ACHN (cell line): ENCODE results near the gene CTRL.
"Not testable (repeated sequence)": the region's sequence is repeated elsewhere in the genome, so short reads cannot be mapped to it uniquely, and the experiment has no call there.

Experiments
- DNase-seq: peaks from one replicate; pipeline ENCODE4 v3.0.0-alpha.2; 2015
- in situ Hi-C: cut with HindIII; loops from 2 replicates; pipeline ENCODE4 v1.10.0; 2017; ENCODE audit warnings: low sequenced_read_pairs, low pct_ligation_motif_present, low pct_unique_long_range_greater_than_20kb

CTRL gene

GRCh38 chr16:67943619-67944504 is 12.2 kb upstream of the CTRL start, which contains the start of gene LCAT:
TSS of gene LCAT (minus strand) at chr16:67944120. CDS start at chr16:67944101, 19 bp downstream.
- DNase-seq = no peak
- in situ Hi-C loops = no loop called here

DNA sequence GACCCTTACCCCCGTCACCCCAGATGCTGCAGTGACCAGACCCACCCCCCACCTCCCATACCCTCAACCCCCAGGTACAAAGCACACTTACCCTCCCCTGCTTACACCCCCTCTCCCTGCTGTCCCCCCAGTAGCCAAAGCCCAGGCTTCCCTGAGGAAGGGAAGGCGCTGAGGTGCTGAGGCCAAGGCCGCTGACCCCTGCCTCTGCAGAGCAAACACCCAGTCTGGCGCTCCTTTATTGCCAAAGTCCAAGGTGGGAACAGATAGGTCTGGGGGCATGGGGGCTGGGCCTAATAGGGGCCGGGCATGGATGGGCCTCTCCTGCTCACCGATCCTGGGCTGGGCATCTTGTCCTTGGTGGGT is 11.6 kb upstream of the CTRL start:
- DNase-seq = no peak
- in situ Hi-C loops = no loop called here

DNA sequence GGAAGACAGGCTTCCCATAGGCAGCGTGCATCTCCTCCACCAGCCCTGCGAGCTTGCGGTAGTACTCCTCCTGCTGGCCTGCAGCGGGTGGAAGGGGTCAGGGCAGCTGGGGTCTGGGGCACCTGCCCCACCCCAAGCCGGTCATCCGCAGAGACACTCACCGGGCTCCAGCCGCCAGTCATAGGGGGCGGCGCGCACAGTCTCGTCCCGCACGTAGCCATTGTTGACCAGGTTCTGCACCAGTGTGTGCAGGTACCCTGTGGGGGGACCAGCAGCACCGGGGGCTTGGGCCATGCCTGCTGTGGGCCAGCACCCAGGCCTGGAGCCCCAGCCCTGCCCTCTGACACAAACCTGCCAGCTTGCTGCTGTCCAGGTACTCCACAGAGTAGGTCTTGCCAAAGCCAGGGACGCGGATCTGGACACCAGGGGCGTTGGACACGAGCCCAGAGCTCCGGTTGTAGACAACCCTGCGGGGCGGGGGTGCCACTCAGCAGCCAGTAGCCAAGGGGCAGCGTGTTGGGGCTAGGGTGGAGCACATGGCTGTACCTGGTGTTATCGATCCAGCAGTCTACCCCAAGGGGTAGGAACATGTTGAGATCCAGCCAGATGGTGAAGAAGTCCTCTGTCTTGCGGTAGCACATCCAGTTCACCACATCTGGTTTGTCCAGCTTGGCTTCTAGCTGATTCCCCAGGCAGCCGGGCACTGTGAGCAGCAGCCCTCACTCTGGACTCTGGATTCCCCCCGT is 11.0 kb upstream of the CTRL start:
- in situ Hi-C loops = no loop called here
- no peak for DNase-seq

DNA sequence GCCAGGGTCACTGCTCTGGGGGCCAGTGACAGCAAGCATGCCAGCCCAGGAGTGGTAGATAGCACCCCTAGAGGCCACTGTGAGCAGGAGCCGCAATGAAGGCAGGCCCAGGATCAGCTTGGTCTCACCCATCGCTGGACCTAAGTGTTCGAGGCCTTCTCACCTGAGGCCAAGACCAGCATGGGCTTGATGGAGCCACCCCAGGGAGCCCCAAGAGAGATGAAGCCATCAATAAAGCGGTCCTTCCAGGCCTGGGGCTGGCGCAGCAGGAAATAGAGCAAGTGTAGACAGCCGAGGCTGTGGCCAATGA is 10.5 kb upstream of the CTRL start:
- in situ Hi-C loops = no loop called here
- DNase-seq = peak; percentile 57

DNA sequence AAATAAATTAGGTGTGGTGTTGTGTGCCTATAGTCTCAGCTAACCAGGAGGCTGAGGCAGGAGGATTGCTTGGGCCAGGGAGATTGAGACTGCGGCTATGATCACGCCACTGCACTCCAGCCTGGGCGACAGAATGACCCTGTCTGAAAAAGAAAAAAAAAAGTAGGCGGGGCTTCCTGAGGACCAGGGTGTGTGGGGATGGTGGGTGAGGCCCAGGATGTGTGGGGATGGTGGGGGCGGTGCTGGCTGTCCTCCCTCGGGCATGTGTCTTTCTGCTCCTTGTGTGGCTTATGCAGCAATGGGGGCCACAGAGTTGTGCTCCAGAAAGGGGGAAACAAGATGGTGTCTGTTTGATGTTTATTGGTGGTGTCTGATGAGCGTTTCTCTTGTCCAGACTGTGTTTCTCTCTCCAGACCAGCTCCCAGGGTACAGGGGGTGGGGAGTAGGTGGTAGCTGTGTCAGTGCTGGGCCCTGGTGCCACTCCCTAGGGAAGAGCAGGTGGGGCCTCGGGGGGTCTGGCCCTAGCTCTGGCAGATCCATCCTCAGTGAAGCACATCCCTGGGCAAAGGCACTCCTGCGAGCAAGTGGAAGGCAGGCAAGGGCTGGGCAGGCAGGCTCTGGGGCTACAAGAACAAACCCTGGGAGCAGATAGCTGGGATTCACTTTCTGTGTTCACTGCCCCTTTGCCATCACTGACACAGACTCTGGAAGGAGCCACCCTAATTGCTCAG is 10.0 kb upstream of the CTRL start:
- in situ Hi-C loops = no loop called here

DNA sequence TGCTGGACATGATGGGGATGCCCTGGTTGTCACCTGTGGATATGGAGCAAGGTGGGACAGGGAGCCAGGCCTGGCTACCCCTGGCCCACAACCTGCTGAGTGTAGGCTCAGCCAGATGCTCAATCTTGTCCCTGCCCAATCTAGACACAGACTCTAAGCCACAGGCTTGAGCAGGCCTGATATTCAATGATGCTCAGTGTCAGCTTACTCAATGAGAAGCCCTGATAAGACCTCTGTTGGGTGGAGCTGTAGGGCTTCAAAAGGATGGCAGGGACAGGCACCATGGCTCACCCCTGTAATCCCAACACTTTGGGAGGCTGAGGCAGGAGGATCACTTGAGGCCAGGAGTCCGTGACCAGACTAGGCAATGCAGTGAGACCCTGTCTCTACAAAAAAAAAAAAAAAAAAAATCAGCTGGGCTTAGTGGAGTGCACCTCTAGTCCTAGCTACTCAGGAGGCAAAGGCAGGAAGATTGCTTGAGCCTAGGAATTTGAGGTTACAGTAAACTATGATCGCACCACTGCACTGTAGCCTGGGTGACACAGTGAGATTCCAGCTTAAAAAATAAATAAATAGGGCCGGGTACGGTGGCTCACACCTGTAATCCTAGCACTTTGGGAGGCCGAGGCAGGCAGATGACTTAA is 8.9 kb upstream of the CTRL start:
- DNase-seq = no peak
- in situ Hi-C loops = no loop called here

More for the DNA sequence above, 10.0 kb upstream of the CTRL start:
- DNase-seq = no peak

- DNase-seq = no peak
- in situ Hi-C loops = no loop called here
These were observed 8.1 kb upstream of the CTRL start for GRCh38 chr16:67939507-67940445.

DNA sequence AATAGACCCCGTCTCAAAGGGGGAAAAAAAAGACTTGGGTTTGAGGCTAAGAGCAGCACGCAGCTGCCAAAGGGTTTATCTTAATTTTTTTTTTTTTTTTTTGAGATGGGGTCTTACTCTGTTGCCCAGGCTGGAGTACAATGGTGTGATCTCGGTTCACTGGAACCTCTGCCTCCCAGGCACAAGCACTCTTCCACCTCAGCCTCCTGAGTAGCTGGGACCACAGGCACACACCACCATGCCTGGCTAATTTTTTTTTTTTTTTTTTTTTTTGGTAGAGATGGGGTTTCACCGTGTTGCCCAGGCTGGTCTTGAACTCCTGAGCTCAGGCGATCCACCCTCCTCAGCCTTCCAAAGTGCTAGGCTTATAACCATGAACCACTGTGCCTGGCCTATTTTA is 6.1 kb upstream of the CTRL start:
- DNase-seq, in situ Hi-C loops: not testable (repeated sequence)

DNA sequence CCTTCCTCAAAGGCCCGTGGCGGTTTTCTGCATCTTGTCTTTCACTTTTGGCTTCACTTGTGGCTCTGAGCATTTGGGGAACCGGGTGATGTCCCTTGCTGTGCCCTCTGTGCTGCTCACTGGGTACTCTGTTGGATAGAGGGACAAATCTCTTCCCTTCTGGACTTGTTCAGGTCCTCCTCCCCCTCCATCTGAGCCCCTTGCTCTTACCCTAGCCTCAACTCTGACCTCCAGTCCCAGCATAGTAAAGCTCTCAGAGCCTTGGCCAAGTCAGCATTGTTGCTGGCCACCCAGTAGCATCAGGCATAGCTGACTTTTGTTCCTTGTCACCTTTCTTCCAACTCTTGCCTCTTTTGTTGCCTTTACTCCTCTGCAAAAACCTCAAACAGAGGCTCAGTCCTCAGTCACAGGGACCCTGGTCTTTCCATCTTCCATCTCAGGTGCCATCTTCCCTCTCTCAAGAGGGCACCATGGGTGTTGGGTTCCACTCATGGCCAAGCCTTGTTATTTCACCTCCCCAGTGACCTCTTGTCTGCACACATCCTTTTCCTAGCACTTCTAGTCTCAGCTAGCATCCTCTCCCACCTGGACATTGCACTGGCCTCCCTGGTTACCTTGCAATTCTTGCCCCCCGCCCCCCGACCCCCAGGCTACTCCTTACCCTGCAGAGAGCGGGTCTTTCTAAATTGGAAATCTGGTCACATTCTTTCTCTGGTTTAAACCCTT is 5.4 kb upstream of the CTRL start:
- peak; percentile 87 for DNase-seq
- in situ Hi-C loops = no loop called here

DNA sequence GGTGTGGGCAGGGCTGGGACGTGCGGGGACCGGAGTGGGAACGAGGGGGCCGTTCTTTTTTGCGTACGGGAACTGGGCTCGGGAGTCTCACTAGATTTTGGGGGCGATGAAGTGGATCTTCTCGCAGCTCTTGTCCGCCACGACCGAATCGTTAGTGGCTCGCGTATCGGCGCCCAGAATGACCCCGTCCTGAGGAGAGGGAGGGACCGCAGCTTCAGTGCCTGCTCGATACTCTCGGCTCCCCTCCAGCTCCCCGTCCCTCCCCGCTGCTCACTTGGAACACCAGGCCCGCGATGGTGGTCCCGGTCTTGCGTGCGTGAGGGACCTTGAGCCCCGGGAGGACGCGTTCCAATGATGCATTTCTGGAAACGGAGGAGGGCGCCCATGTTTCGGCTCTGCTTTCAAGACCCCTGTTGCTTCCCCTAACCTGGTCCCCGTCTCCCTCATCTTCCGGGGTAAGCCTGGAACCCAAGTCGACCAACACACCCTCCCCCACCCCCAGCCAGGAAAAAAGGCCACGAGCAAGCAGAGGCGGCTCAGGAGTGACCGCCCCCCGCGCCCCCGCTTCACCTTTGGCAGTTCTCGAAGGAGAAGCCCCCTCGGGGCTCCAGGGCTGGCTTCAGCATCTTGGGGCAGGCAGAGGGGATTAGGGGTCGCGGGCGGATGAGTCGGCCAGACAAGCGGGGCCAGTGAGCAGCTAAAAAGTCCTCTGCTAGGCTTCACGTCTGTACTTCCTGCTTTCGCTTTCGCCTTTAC is 4.6 kb upstream of the CTRL start, which contains the start of gene PSMB10:
PSMB10 (minus strand) TSS at position 727 of the 756 bp plus-strand sequence; CDS start at position 626, 101 bp downstream.
- in situ Hi-C loops = no loop called here
- no peak for DNase-seq

- in situ Hi-C loops = no loop called here
- peak; percentile 98 for DNase-seq
These were observed 3.9 kb upstream of the CTRL start for GRCh38 chr16:67935402-67936123.

- in situ Hi-C loops = no loop called here
- DNase-seq = no peak
These were observed 3.4 kb upstream of the CTRL start for GRCh38 chr16:67935101-67935401.

DNA sequence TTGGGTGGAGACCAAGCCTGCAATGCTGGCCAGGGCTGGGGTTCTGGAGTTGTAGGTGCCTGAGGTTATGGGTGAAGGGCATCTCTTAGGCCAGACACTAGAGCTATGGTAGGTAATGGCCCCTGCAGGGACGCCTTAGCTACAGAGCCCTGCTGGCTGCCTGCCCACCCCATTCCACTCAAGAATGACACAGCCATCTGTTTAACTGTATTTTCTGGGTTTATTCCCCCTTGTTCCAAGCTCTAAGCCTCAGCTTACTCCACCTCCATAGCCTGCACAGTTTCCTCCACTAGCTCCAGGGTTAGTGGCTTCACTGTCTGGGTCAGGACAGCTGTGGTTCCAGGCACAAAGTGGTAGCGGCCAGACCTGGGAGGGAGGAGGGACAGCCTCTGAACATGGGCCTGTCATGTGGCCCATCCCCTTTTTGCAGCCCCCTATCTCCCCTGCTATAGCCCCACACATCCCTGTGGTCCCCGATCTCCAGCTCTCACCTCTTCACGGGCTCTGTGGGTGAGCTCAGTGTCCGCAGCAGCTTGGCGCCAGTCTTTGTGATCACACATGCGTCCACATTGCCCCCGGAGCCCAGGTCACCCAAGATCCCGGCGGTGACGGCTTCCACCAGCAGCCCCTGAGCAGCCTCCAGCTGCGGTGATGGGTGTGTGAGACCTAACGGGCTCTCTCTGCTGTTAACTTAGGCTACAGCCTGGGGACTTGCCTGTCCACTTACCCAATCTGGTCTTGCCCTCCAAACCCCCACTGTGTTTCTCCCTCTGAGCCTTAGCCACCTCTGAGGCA is 2.8 kb upstream of the CTRL start:
- in situ Hi-C loops = no loop called here
- no peak for DNase-seq

GRCh38 chr16:67933805-67934204 is 2.1 kb upstream of the CTRL start:
- in situ Hi-C loops = no loop called here
- DNase-seq = no peak

GRCh38 chr16:67932462-67932840 is 789 bp upstream of the CTRL start:
- in situ Hi-C loops = no loop called here
- no peak for DNase-seq
